ENCODE results near the gene PTBP1. TPM values are rescaled to one million over a fixed set of nuclear protein-coding genes. Genes with fewer than 3 reads are reported as not detected.

Gene PTBP1
- total and polyA plus RNA-seq, 2 donors (not counting 3 experiments of a cell fraction or from before 2014, with no cell fraction given): 382 to 623 TPM

- Histone ChIP-seq H3K36me3 (ENCODE audit: control insufficient read depth in 2 of 2, extremely low read depth in 1 of 2, insufficient read depth in 2 of 2, low read length in 2 of 2) (no peaks in the 10 kb centered on the region), H3K9me1 (replicated peaks; ENCODE audit: control insufficient read depth, extremely low read depth, insufficient read depth, low read length) (no peaks in the 10 kb centered on the region), H3K4me1 (ENCODE audit: control insufficient read depth, extremely low read depth, insufficient read depth, low read length) (no peaks in the 10 kb centered on the region), H3K27me3 (ENCODE audit: control insufficient read depth in 2 of 2, insufficient read depth in 2 of 2, low read length in 2 of 2) (no peaks in the 10 kb centered on the region), H3K4me3 (replicated peaks in 1 of 3; ENCODE audit: insufficient read depth in 1 of 3, low read depth in 1 of 3, low read length in 3 of 3) (no peak overlapping the region), H3K79me2 (ENCODE audit: control insufficient read depth, insufficient read depth, low read length) (no peaks in the 10 kb centered on the region), H2AFZ (ENCODE audit: low read depth, low read length) (no peak overlapping the region), H3K27ac (ENCODE audit: insufficient read depth, low read depth, low read length) (no peak overlapping the region), H4K20me1 (replicated peaks; ENCODE audit: control insufficient read depth, extremely low read depth, insufficient read depth, low read length) (no peaks in the 10 kb centered on the region), H3K9ac (replicated peaks; ENCODE audit: extremely low read depth, insufficient read depth, low read length) (no peak overlapping the region), H3K9me3 (replicated peaks; ENCODE audit: control insufficient read depth, insufficient read depth, low read length) (no peaks in the 10 kb centered on the region), H3K4me2 (ENCODE audit: insufficient read depth, low read length) (no peak overlapping the region)
- intact Hi-C loops (cut with micrococcal nuclease): no loop called here
- dilution Hi-C loops (cut with MboI; ENCODE audit: extremely low pct_ligation_motif_present, low sequenced_read_pairs): no loop called here
- CTCF ChIA-PET: interaction anchor here (0.9 to 1.6 kb wide), 5 partner anchors 10 to 211 kb away, joined by 3 to 4 read pairs (median 4); partner anchors contain the start of gene WDR18
- no TSS peak for BruUV-seq (replicated peaks)
- FAIRE-seq: no peak
- TF ChIP-seq MYC (IDR thresholded peaks at IDR 0.05; ENCODE audit: low read depth, low read length): no peak
- no peak for TF ChIP-seq GATA2 (IDR thresholded peaks at IDR 0.05; ENCODE audit: insufficient read depth, insufficient read length, low read depth, low read length)
- TF ChIP-seq POLR2AphosphoS5 (IDR thresholded peaks at IDR 0.05; ENCODE audit: insufficient read depth, low read depth, low read length): no peak
- no peak for TF ChIP-seq EZH2 (IDR thresholded peaks at IDR 0.05; ENCODE audit: borderline replicate concordance, low read depth, low read length, severe bottlenecking)
- no peak for TF ChIP-seq POLR2A (IDR thresholded peaks at IDR 0.05; ENCODE audit: low read depth, low read length)
- no peak for TF ChIP-seq MAX (IDR thresholded peaks at IDR 0.05; ENCODE audit: insufficient read depth, insufficient read length)
- TF ChIP-seq FOS (IDR thresholded peaks at IDR 0.05; ENCODE audit: borderline replicate concordance, insufficient read depth, low read length): no peak
- no peak for TF ChIP-seq CTCF (IDR thresholded peaks at IDR 0.05; ENCODE audit: extremely low read depth in 1 of 2, insufficient read depth in 1 of 2, low read depth in 1 of 2, low read length in 2 of 2)
- no peak for TF ChIP-seq JUN (IDR thresholded peaks at IDR 0.05; ENCODE audit: borderline replicate concordance, insufficient read depth, insufficient read length, low read depth)
- DNase-seq (ENCODE audit: low read depth, low spot score): no peak
- POLR2A ChIA-PET: interaction anchor here (0.6 kb wide), 1 partner anchor 149 kb away, joined by 4 read pairs; no protein-coding TSS in a partner anchor
These were observed 24.4 kb upstream of the PTBP1 start for GRCh38 chr19:772730-773436.

All from endothelial cell of umbilical vein (primary cell).